ENCODE data around the gene DOK5.

The DOK5 gene

DNA sequence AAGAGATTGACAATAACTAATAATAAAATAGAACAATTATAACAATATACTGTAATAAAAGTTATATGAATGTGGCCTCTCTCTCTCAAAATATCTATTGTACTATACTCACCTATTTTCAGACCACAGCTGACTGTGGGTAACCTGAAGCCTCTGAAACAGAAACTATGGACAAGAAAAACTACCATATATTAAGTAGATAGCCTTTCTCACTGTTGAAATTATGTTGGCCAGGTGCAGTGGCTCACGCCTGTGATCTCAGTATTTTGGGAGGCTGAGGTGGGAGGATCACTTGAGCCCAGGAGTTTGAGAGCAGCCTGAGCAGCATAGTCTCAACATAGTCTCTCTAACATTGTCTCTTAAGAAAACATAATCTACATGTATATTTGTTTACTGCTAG, 89.9 kb downstream of the DOK5 start:
- no peak for DNase-seq

DNA sequence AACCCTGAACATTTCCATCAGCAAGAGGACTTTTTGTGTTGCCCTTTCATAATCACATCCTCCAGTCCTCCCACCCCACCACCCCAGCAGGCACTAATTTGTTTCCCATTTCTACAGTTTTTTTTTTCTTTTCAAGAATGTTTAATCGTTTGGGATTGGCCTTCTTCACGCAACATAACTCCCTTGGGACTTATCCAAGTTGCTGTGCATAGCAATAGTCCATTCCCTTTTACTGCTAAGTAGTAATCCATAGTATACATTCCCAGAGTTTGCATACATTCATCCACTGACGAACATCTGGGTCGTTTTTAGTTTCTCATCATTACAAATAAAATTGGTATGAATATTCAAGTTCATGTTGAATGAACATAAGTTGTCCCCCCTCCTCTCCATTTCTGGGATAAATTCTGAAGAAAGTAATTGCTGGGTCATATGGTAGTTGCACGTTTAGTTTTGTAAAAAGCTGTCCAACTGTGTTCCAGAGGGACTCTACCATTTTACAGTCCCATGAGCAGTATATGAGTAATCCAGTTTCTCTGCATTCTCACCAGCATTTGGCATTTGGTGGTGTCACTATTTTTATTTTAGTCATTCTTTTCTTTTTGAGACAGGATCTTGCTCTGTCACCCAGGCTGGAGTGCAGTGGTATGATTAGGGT, 90.8 kb downstream of the DOK5 start:
- DNase-seq: peak; percentile 34

DNA sequence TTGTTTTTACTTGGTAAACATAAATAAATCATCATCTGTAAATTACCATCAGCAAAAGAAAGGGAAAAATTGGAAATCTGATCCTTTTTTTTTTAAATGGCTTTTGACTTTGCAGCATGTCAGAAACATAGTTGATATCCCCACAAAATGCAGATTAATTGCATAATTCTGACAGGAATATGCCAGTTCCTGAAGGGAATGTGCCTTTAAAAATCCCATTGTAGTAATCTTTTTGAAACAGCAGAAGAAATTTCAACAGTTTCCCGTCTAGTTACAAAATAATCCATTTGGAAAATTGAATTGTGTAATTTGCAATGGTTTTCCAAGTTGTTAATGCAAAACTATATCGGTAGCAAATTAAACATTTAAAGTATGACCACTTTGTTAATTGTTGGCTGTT, 95.2 kb downstream of the DOK5 start:
- DNase-seq: no peak

DNA sequence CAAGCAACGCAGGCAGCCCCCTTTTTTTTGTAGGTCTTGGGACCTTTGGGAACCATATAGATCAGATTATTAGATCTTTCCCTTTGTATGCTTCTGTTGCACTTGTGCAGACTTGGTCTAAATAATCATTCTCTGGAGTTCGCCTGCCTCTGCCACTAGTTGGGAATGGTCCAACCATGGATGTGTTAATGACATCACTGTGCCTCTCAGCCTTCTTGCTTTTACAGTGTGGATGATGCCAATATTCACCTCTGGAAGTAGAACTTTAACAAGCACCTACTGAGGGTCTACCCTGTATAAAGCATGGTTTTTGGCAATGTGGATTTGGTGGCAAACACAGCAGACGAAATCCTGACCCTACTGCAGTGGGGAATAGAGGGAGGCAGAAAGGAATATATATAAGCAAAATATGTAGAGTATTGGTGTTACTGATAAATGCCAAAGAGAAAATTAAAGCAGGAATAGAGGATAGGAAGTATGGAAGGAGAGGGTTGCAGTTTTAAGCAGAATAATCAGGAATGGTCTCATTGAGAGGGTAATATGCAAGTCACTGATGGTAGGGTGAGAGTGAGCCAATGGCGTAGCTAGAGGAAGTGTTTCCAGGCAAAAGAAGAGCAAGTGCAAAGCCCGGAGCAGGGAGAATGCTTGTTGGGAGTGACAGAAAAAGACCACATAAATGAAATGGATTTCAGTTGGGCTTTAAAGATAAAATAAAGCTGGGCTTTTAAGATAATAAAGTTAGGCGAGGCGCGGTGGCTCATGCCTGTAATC, 97.5 kb downstream of the DOK5 start:
- no peak for DNase-seq

DNA sequence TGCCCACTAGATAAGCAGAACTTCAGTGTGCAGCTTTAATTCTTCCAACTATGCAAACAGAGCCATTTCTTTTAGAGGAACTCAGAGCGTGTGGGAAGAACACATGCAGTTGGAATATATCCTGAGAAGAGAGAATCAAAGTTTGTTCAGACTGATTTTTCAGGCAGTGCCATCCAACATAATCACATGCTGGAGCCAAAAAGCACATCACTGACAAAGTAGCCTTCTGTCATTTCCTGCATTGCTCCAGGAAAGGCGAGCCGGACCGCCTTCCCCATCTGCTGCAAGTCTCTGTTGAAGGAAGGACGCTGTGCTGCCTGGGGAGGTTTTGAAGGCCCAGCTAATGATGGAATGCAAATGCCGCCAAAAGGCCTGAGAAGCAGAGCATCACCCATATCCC, 98.4 kb downstream of the DOK5 start:
- no peak for DNase-seq

DNA sequence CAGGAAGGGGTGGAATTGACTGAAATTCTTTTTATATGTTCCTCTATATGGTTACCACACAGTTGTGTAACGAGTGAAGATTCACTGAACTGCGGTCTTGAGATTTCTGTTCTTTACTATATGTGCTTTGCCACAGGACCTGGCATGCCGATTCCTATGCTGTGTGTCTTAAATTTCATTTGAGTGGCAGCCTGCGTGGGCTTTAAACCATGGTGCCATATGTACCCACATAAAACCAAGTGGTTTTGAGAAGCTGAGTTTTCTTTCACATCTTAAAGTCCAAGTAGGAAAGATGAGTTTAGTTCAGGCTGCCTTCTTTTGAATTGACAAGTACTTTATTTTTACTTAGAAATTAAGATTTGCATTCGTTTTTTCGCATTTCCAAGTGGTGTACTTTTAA, 101.1 kb downstream of the DOK5 start:
- DNase-seq: no peak

DNA sequence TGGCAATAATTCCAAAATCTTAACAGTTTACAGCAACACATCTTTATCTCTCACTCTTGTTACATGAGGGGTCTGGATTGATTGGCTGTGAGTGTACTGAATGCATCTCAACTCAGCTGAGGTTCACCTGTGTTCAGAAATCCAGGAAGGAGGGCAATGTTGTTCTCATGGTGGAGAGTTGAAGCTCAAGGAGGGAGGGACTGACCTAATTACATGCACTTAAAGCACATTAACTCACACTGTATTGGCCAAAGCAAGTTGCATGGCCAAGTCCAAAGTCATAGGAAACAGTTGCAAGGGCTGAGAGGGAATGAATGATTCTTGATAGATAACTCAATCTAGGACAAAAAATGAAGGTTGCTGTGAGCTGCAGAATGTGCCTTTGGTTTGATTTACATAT, 102.2 kb downstream of the DOK5 start:
- no peak for DNase-seq

DNA sequence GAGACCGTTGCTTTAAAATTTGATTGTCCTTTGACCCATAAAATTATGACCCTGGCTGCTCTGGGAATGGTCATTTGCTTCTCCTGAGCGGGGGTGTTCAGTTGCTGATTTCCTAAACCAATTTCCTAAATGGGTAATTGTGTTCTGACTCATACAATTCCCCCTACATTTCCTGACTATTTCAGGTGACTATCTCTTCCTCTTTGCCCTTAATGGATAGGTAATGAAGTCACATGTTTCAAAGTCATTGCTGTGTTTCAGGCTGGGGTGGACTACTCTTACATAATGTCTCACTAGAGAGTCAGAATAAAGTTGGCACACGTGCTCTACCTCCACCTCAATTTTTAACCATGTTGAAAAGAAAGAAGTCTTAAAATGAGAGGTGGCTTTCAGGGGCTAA, 109.8 kb downstream of the DOK5 start:
- DNase-seq: no peak

DNA sequence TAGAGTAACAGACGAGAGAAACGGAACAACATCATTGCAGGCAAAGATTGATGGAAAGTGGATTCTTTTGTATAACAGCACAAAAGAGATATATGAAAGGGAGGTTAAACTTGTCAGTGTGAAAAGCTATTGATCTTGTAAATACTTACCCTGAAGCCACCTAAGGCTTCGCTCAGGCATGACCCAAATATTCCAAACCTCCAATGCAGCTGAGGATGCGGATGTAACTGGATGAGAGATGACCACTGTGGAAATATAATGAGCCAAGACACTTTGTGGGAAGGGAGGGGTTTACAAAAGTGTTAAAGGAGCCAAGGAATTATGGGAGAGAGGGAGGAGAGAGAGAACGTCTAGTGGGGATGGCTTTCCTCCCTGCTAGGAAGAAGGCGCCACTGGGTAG, 112.0 kb downstream of the DOK5 start:
- no peak for DNase-seq

DNA sequence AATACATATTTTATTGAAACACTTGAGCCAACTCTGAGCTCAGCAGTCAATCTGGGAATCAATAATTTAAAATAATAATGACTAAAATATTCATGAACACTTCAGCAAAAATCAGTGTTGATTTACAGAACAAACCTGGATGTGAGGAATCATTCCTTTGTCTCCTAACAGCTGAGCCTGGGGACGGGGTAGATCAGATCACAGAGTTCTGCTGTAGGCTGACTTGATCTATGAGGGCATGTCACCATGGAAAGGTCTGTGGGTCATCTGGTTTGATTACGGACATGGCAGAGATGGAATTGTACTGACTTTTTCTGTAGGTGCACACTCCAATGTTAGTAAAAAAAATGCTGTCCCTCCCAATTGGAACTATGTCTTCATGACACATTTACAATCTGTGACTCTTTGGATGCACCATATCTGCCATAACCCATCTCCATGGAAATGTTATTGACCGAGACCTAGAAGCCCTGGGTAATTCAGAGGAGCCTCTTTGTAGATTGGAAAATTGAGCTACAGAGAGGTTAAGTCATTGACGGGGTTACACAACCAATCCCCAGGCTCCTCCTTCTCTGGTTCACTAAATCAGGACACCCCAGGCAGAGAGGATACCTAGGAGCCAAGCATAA, 114.1 kb downstream of the DOK5 start:
- DNase-seq: no peak

DNA sequence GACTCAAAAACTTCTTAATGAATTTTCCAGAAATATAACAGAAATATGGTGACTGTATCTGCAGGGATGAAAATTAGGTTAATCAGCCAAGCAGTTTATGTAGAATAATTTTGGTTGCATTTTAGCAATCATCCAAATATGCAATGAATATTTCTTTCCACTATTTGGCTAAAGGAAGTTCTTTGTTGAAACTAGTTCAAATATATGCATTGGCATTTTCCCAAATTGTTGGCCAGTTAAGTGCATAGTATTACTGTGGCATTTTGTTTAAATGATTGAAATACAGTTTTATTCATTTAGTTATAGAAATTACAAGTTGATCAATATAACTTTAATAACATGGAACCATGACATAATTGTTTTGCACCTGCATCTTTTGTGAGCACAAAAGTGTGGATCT, 115.5 kb downstream of the DOK5 start:
- peak; percentile 23 for DNase-seq

DNA sequence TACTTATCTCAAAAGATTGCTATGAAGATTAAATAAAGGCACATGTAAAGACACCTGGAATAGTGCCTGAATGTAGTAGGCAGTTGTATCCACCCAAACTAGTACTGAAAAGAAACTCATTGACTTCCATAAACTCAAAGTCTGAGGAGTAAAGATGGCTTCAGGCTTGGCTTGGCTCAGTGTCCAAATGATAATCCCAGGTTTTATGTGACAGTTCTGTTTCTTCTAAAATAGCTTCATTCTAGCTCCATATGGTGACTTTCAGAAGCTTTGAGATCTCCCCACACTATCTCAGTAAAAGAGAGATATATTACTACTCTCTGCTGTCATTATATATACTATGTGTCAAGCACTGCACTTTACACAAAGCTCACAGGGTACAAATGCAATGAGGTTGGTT, 121.3 kb downstream of the DOK5 start:
- DNase-seq: no peak

DNA sequence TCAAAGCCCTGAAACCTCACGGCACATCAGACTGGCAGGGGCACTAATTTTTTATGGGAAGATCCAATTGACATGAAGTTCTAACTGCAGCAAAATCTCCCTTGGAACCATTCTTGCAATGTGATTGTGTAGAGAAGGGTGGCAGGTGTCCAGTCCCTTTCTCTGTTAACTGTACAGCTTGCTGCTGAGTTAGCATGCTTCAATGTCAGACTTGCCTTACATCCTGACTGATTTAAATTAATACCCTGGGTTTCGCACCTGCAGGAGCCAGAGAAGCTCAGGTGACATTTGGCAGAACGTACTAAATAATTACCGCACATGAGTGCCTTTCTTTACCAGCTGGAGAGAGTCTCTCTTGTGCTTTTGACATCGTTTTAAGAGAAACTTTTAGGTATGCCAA, 123.0 kb downstream of the DOK5 start:
- no peak for DNase-seq

DNA sequence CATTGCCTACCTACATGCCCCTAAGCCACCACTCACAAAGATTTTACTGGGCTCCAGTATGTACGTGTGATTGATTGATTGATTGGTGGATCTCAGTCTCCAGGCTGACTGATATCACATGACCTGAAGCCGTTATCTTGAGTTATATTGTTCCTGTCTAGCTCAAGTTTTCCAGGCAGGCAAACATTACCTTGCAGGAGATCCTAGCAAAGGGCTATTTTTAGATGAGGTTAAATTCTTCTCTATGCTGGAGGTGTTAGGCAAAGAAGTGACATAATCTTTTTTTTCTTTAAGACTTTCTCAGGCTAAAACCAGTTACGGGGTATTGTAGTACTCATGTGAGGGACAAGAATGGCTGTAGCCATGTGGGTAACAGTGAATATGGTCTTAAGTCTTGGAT, 125.2 kb downstream of the DOK5 start:
- DNase-seq: no peak

DNA sequence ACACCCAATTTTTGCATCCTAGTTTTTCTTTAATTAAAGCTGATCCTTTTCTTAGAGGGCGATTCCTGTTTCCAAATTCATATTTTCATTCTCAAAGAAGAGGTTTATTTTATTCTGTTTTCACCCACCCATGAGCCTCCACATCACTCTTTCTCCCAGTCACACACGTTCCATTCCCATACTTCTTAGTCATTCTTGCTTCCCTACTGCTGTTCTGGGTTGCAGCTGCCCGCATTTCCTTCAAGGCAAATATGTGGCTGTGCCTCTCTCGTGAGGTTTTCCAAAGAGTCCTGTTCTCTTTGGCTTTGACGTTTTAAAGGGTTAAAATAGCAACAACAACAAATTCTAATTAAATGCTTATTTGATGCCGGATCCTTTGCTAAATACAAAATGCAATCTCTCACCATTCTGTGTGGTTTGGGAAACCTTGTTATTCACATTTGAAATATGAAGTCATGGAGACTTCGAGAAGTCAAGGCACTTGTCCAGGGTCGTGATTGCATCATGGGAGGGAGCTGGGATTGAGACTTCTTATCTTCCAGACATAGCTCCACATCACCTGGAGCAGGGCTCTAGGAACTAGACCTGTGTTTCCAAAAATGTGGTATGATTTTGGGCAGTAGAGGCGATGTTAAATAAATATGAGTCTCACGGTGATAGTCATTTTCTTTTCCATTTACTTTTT, 126.6 kb downstream of the DOK5 start:
- peak; percentile 24 for DNase-seq

DNA sequence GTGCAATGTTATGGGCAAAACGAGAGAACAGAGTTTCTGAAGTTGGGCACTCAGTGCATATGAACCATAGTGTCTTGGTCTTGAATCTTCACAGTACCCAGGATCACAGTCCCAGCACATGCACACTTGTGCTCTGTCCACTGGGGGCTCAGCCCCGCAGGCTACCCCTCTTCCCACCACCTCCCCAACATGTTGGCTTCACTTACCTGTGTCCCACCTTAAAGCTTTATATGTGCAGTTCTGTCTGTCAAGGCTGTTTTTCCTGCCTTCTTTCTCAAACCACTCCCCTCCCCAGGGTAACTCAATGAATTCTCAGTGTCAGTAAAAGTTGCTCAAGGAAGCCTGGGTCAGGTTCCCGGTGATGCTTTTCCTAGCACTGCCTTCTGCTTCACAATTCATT, 129.9 kb downstream of the DOK5 start:
- DNase-seq: no peak

DNA sequence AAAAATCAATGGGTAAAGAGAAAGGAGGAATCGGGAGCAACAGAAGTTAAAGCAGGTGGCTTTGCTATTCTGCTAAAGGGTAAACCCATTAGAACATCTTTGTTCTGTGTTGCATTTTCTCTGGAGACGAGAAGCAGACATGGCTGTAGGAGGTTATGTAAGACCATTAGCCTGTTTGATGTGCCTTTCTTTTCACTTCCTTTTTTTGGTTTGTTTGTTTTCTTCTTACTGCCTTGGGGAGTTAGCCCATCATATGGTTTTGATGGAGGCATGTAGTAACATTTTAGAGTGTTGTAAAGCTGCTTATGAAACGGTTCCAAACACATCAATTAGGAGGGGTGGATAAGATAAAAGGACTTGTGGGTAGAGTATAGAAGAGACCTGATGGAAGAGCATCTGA, 131.0 kb downstream of the DOK5 start:
- DNase-seq: no peak

DNA sequence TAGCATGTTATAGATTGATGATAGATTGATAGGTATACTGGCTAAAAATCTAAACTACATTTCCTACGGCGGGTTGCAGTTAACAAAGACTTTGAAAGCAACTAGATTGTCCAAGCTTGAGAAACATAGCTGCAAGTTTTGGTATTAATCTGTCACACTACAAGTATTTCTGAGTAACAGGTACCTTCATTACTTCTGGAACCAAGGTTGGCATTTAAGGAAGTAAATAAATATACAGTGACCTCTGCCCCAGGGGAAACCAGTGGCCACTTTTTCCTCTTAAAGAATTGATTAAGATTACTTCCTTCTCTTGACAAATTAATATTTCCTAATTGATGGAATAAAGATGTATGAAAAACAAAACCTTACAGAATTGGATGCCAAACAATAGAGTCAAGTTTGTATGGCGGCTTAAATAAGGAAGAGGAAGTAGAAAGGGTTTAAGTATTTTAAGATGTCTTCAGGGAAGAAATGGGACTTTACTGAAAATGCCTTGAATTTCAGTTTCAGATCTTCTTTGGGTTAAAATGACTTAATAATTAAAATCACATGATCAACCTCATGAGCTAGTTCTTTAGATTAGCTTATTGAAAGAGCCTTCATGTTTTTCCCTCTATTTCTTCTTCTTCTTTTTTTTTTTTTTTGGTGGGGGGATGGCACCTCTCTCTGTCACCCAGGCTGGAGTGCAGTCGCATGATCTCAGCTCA, 132.8 kb downstream of the DOK5 start:
- no peak for DNase-seq

DNA sequence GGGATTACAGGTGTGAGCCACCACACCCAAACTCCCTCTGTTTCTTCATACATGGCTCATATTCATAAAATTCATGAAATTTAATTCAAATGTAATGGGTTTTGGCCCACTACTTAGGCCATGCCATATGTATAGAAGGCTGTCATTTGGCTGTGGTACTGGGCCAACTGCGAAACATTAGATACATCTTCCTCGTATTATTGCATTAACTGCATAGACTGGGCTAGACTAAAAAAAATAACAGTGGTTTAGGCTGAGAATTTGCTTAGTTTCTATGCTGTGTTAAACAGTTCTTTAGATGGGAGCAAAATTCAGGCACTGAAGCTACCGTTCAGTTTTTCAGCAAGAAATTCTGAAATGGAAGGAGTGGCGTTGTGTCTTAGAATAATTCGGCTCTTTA, 133.6 kb downstream of the DOK5 start:
- DNase-seq: no peak

DNA sequence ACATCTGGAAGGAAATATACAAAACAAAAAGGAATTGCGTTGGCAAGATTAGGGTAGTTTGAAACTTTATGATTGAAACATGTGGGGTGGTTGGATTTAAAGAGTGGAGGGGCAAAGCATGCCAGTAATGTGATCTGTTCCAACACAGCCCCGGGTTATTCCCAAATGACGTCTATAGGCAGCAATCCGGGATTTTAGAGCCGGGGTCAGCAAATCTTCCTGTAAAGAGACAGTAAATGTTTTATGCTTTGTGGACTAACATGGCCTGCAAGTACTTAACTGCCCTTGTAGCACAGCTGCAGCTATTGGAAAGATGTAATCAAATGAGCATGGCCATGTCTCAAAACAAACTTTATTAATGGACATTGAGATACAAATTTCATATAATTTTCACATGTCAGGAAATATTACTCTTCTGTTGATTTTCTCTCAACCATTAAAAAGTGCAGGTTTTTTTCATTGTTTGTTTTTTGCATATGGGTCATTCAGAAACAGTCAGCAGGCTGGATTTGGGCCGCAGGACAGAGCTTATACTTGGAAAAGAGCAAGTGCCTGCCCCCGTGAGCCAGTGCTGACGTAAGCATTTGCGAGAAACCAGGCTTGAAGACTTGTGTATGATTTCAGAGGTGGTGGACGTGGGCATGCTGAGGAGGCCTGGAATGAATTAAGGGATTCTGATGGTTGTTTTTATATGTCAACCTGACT, 136.5 kb downstream of the DOK5 start:
- DNase-seq: no peak

DNA sequence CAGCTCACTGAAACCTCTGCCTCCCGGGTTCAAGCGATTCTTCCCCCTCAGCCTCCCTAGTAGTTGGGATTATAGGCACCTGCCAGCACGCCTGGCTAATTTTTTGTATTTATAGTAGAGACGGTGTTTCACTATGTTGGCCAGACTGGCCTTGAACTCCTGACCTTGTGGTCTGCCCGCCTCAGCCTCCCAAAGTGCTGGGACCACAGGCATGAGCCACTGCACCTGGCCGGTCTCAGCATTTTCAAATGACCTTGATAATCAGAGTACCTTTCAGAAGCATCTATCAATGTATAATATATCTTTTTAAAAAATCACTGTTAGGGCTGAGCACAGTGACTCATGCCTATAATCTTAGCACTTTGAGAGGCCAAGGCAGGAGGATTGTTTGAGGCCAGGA, 143.0 kb downstream of the DOK5 start:
- DNase-seq: no peak

DNA sequence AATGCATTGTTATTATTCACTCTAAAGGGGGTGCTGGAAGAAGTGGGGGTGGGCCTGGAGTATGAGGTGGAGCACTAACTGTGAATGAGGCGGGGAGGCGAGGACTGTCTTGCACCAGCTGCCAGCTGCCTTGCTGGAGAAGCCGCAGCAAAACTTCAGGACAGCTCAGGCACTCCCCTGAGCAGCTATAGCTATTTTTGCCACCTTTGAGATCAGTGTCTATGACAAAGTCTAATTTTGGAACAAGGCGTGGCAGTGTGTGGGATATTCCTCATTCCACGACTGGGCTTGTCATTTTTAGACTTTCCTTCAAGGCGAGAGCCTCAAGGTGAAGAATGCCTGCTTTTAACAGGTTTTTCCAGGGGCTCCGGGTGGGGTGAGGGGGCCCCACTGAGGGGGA, 143.8 kb downstream of the DOK5 start:
- DNase-seq: no peak

DNA sequence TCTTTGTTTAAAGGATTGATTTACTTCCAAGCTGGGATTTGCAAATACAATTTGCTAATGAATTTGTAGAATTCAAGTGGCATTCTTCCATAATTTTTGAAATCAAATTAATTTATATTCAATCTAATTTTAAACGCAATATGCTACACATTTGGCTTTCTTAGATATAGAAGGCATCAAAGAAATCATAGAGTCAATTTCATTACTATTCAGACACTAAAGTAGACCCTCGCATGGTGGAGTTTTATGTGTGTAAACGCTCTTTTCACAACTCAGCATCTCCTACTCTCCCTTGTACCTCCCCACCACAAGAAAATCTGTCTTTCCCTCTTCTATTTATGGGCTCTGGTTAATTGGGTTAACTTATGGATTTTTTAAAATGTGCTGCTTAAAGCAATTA, 144.3 kb downstream of the DOK5 start:
- no peak for DNase-seq

Measured in fibroblast of upper back skin (primary cell).